Loucy (cell line): ENCODE measurements around the gene NTHL1.

Source experiments
- CTCF ChIP-seq: fragments of 200-600 bp; sonication (generic); conservative IDR thresholded peaks from 2 replicates; pipeline ENCODE4 v1.5.1; 2014; ENCODE audit warnings: mild to moderate bottlenecking, antibody characterized with exemption, low read length
- EZH2phosphoT487 ChIP-seq: fragments of 200-600 bp; IDR thresholded peaks from 2 replicates; pipeline ENCODE4 v1.6.1; 2018; ENCODE audit warnings: antibody characterized with exemption, mild to moderate bottlenecking, moderate library complexity, borderline replicate concordance

GRCh38 chr16:2039274-2040031 lies 8.2 kb downstream of the NTHL1 start:
- TF ChIP-seq CTCF, result no peak
- TF ChIP-seq EZH2phosphoT487, result no peak
